Measurements from ENCODE around the gene KMT2B.

The KMT2B gene

DNA sequence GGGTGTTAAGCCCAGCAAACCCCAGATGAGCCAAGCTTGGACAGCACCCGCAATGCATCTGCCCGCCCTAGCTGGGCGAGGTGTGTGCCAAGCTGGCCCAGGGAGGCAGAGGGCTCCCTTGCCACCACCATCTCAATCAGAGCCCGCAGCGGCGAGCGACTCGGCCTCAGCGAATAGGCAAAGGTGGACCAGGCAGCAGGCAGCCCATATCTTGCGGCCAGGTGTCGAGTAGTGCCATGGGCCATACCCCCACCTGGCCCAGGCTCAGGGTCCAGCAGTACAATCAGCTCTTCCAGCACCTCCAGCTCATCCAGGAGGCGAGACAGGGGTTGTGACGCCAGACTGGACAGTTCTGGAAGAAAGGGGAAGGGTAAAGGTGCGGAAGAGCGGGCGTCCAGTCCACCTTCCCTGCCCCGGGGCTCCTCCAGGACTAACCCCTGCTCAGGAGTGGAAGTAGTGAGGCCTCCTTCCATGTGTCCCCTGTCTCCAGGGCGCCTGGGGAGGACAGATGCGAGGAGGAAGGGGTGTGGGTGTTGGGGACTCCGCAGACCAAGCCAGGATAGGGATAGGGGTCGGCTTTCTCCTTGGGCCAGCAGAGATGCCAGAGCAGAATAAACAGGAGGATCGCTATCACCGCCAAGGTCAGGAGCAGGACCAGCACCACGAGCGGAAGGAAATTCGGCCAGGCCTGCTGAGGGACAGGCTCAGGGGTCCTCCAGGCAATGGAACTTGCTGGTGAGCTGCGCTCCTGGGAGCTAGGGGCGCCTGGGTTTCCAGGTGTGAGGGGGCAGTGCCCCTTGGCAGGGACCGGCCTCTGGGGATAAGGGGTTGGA, 21.7 kb downstream of the KMT2B start:
- Histone ChIP-seq H2AK5ac (ENCODE audit: low read length) (no peak overlapping the region), H2BK120ac (ENCODE audit: insufficient read depth, low read length, poor library complexity) (no peak overlapping the region), H3K23ac (ENCODE audit: low read length) (no peak overlapping the region), H3K4me2 (ENCODE audit: low read length) (peak overlapping the region; percentile 95), H2BK5ac (ENCODE audit: low read depth, low read length, poor library complexity) (no peak overlapping the region), H3K9me3 (ENCODE audit: insufficient read depth, low read depth, low read length) (peaks cover 1% of the 10 kb centered on the region), H3K18ac (ENCODE audit: low read length) (no peak overlapping the region), H3K9ac (ENCODE audit: low read length) (peak overlapping the region; percentile 13), H3K79me2 (ENCODE audit: control insufficient read depth, insufficient read depth, low read length, poor library complexity) (no peaks in the 10 kb centered on the region), H3K79me1 (ENCODE audit: low read length) (no peaks in the 10 kb centered on the region), H4K12ac (ENCODE audit: low read depth, low read length) (no peak overlapping the region), H4K8ac (ENCODE audit: low read depth, low read length) (no peak overlapping the region), H3K14ac (ENCODE audit: low read length) (no peak overlapping the region), H2BK12ac (ENCODE audit: low read length) (no peak overlapping the region), H4K91ac (ENCODE audit: low read depth, low read length) (no peak overlapping the region), H3K27ac (ENCODE audit: low read depth, low read length) (peak overlapping the region; percentile 44), H3K4me1 (ENCODE audit: control insufficient read depth in 1 of 2, insufficient read depth in 2 of 2, low read length in 2 of 2) (peaks cover 7 to 10% of the 10 kb centered on the region in 2 experiments), H3K4ac (ENCODE audit: low read depth, low read length) (no peak overlapping the region), H3K4me3 (ENCODE audit: low read depth, low read length) (no peak overlapping the region), H3K27me3 (ENCODE audit: insufficient read depth, low read length) (no peaks in the 10 kb centered on the region), H3K36me3 (ENCODE audit: control insufficient read depth in 1 of 2, insufficient read depth in 2 of 2, low read length in 2 of 2) (peaks cover 43 to 46% of the 10 kb centered on the region in 2 experiments), H2AFZ (ENCODE audit: insufficient read depth, low read length, poor library complexity) (no peak overlapping the region)
- WGBS (ENCODE audit: extremely low coverage, insufficient coverage, insufficient read length), result no CpG with 5 or more reads among the region's 29 CpGs
- no peak for DNase-seq

GRCh38 chr19:35740108-35740422, 22.3 kb downstream of the KMT2B start:
- no peak overlapping the region for H4K91ac ChIP-seq (ENCODE audit: low read depth, low read length)
- H3K79me2 ChIP-seq (ENCODE audit: control insufficient read depth, insufficient read depth, low read length, poor library complexity), result no peaks in the 10 kb centered on the region
- peaks cover 9 to 12% of the 10 kb centered on the region in 2 experiments for H3K4me1 ChIP-seq (ENCODE audit: control insufficient read depth in 1 of 2, insufficient read depth in 2 of 2, low read length in 2 of 2)
- peak overlapping the region; percentile 74 for H3K4me3 ChIP-seq (ENCODE audit: low read depth, low read length)
- H4K12ac ChIP-seq (ENCODE audit: low read depth, low read length), result no peak overlapping the region
- WGBS (ENCODE audit: extremely low coverage, insufficient coverage, insufficient read length), result no CpG with 5 or more reads among the region's 16 CpGs
- no peak overlapping the region for H2AK5ac ChIP-seq (ENCODE audit: low read length)
- no peak overlapping the region for H3K14ac ChIP-seq (ENCODE audit: low read length)
- peak overlapping the region; percentile 44 for H3K27ac ChIP-seq (ENCODE audit: low read depth, low read length)
- H3K4ac ChIP-seq (ENCODE audit: low read depth, low read length), result no peak overlapping the region
- no peak overlapping the region for H2BK12ac ChIP-seq (ENCODE audit: low read length)
- H2BK5ac ChIP-seq (ENCODE audit: low read depth, low read length, poor library complexity), result no peak overlapping the region
- H3K4me2 ChIP-seq (ENCODE audit: low read length), result peak overlapping the region; percentile 95
- H3K27me3 ChIP-seq (ENCODE audit: insufficient read depth, low read length), result no peaks in the 10 kb centered on the region
- H3K9me3 ChIP-seq (ENCODE audit: insufficient read depth, low read depth, low read length), result peaks cover 3% of the 10 kb centered on the region
- H3K36me3 ChIP-seq (ENCODE audit: control insufficient read depth in 1 of 2, insufficient read depth in 2 of 2, low read length in 2 of 2), result peaks cover 38 to 40% of the 10 kb centered on the region in 2 experiments
- peak overlapping the region; percentile 18 for H2AFZ ChIP-seq (ENCODE audit: insufficient read depth, low read length, poor library complexity)
- DNase-seq, result no peak
- no peak overlapping the region for H4K8ac ChIP-seq (ENCODE audit: low read depth, low read length)
- H3K23ac ChIP-seq (ENCODE audit: low read length), result no peak overlapping the region
- H3K79me1 ChIP-seq (ENCODE audit: low read length), result peaks cover 2% of the 10 kb centered on the region
- H3K9ac ChIP-seq (ENCODE audit: low read length), result peak overlapping the region; percentile 74
- H2BK120ac ChIP-seq (ENCODE audit: insufficient read depth, low read length, poor library complexity), result no peak overlapping the region
- H3K18ac ChIP-seq (ENCODE audit: low read length), result no peak overlapping the region

GRCh38 chr19:35740423-35741202, 22.8 kb downstream of the KMT2B start:
- WGBS (ENCODE audit: extremely low coverage, insufficient coverage, insufficient read length), result no CpG with 5 or more reads among the region's 63 CpGs
- H2BK5ac ChIP-seq (ENCODE audit: low read depth, low read length, poor library complexity), result no peak overlapping the region
- peak overlapping the region; percentile 29 for H4K91ac ChIP-seq (ENCODE audit: low read depth, low read length)
- H3K9ac ChIP-seq (ENCODE audit: low read length), result peak overlapping the region; percentile 74
- H3K4ac ChIP-seq (ENCODE audit: low read depth, low read length), result no peak overlapping the region
- peak overlapping the region; percentile 83 for H4K8ac ChIP-seq (ENCODE audit: low read depth, low read length)
- H3K79me1 ChIP-seq (ENCODE audit: low read length), result peaks cover 4% of the 10 kb centered on the region
- no peak overlapping the region for H3K18ac ChIP-seq (ENCODE audit: low read length)
- peaks cover 3% of the 10 kb centered on the region for H3K9me3 ChIP-seq (ENCODE audit: insufficient read depth, low read depth, low read length)
- H3K27ac ChIP-seq (ENCODE audit: low read depth, low read length), result peak overlapping the region; percentile 87
- H3K4me3 ChIP-seq (ENCODE audit: low read depth, low read length), result peak overlapping the region; percentile 74
- H2AFZ ChIP-seq (ENCODE audit: insufficient read depth, low read length, poor library complexity), result peak overlapping the region; percentile 18
- no peak overlapping the region for H3K23ac ChIP-seq (ENCODE audit: low read length)
- peak overlapping the region; percentile 95 for H3K4me2 ChIP-seq (ENCODE audit: low read length)
- H3K79me2 ChIP-seq (ENCODE audit: control insufficient read depth, insufficient read depth, low read length, poor library complexity), result no peaks in the 10 kb centered on the region
- H2AK5ac ChIP-seq (ENCODE audit: low read length), result no peak overlapping the region
- peaks cover 32 to 35% of the 10 kb centered on the region in 2 experiments for H3K36me3 ChIP-seq (ENCODE audit: control insufficient read depth in 1 of 2, insufficient read depth in 2 of 2, low read length in 2 of 2)
- no peak overlapping the region for H2BK120ac ChIP-seq (ENCODE audit: insufficient read depth, low read length, poor library complexity)
- peak overlapping the region; percentile 26 for H3K14ac ChIP-seq (ENCODE audit: low read length)
- H3K27me3 ChIP-seq (ENCODE audit: insufficient read depth, low read length), result no peaks in the 10 kb centered on the region
- peak; percentile 99 for DNase-seq
- peaks cover 9 to 12% of the 10 kb centered on the region in 2 experiments for H3K4me1 ChIP-seq (ENCODE audit: control insufficient read depth in 1 of 2, insufficient read depth in 2 of 2, low read length in 2 of 2)
- H2BK12ac ChIP-seq (ENCODE audit: low read length), result no peak overlapping the region
- no peak overlapping the region for H4K12ac ChIP-seq (ENCODE audit: low read depth, low read length)

DNA sequence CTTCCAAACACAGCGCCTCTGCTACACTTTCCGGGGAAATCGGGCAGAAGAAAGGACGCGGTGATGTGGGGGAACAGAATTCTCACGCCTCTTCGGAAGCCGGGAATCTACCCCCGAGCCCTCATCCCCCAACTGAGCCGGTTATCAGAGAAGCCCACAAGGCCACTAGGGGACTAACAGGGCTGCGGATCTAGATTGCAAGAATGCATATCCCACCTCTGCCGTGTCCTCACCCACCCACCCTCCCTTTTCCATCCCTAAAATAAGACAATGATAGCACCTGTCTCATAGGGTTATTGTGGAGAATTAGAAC, 23.4 kb downstream of the KMT2B start:
- Histone ChIP-seq H3K4ac (ENCODE audit: low read depth, low read length) (no peak overlapping the region), H3K14ac (ENCODE audit: low read length) (peak overlapping the region; percentile 26), H4K91ac (ENCODE audit: low read depth, low read length) (peak overlapping the region; percentile 29), H4K8ac (ENCODE audit: low read depth, low read length) (peak overlapping the region; percentile 83), H3K36me3 (ENCODE audit: control insufficient read depth in 1 of 2, insufficient read depth in 2 of 2, low read length in 2 of 2) (peaks cover 32 to 34% of the 10 kb centered on the region in 2 experiments), H3K79me1 (ENCODE audit: low read length) (peaks cover 6% of the 10 kb centered on the region), H2AFZ (ENCODE audit: insufficient read depth, low read length, poor library complexity) (peak overlapping the region; percentile 18), H3K18ac (ENCODE audit: low read length) (no peak overlapping the region), H3K4me1 (ENCODE audit: control insufficient read depth in 1 of 2, insufficient read depth in 2 of 2, low read length in 2 of 2) (peaks cover 9 to 15% of the 10 kb centered on the region in 2 experiments), H2BK5ac (ENCODE audit: low read depth, low read length, poor library complexity) (no peak overlapping the region), H3K79me2 (ENCODE audit: control insufficient read depth, insufficient read depth, low read length, poor library complexity) (peaks cover 3% of the 10 kb centered on the region), H3K27ac (ENCODE audit: low read depth, low read length) (peak overlapping the region; percentile 87), H3K9ac (ENCODE audit: low read length) (peak overlapping the region; percentile 11), H2BK120ac (ENCODE audit: insufficient read depth, low read length, poor library complexity) (no peak overlapping the region), H3K9me3 (ENCODE audit: insufficient read depth, low read depth, low read length) (peaks cover 3% of the 10 kb centered on the region), H3K4me2 (ENCODE audit: low read length) (peak overlapping the region; percentile 90), H2AK5ac (ENCODE audit: low read length) (no peak overlapping the region), H3K4me3 (ENCODE audit: low read depth, low read length) (peak overlapping the region; percentile 68), H4K12ac (ENCODE audit: low read depth, low read length) (no peak overlapping the region), H3K23ac (ENCODE audit: low read length) (no peak overlapping the region), H2BK12ac (ENCODE audit: low read length) (no peak overlapping the region), H3K27me3 (ENCODE audit: insufficient read depth, low read length) (no peaks in the 10 kb centered on the region)
- no peak for DNase-seq
- no CpG with 5 or more reads among the region's 12 CpGs for WGBS (ENCODE audit: extremely low coverage, insufficient coverage, insufficient read length)

Measured in trophoblast cell (in vitro differentiated cells and primary cell).